IMR-90 (cell line): Measurements from ENCODE around the gene OR51A2. TPM values are rescaled to one million over a fixed set of nuclear protein-coding genes. Genes with fewer than 3 reads are reported as not detected.
A peak's percentile ranks its signal among the peaks of the same experiment; 100 is the strongest.

Source experiments
- ATAC-seq: fragments of 200-7000 bp; cut with Tn5 transposase; 2 replicates; pipeline ENCODE4 v1.9.1; 2020; ENCODE audit warnings: low read depth, mild to moderate bottlenecking, moderate library complexity
- BruUV-seq: library from RNA; stranded (reverse); fragments of 400-500 nt; replicated peaks from 2 replicates; lab custom pipeline; 2021; lab: Mats Ljungman, UMichigan
- CTCF ChIA-PET: fragments of 300-600 bp; formaldehyde crosslinking; extraction: SDS; loops from one replicate; lab custom pipeline; 2021; ENCODE audit warnings: antibody characterized with exemption; lab: Yijun Ruan, JAX
- POLR2A ChIA-PET: fragments of 300-600 bp; sonication (Branson Sonifier 250); formaldehyde crosslinking; loops from one replicate; lab custom pipeline; 2022; ENCODE audit warnings: antibody characterized with exemption; ENCODE audit not compliant: unreplicated experiment; lab: Charles Lee
- DNase-seq: peaks from one replicate; pipeline ENCODE4 v3.0.0; 2013
- H2AFZ ChIP-seq: replicated peaks from 2 replicates; pipeline ENCODE3; 2013; ENCODE audit warnings: low read length, mild to moderate bottlenecking; ENCODE audit not compliant: poor library complexity
- H2AK5ac ChIP-seq: 2 replicates; pipeline ENCODE4 v1.6.1; 2013; ENCODE audit warnings: low read depth, low read length, inconsistent platforms
- H2AK9ac ChIP-seq: replicated peaks from 2 replicates; pipeline ENCODE3; 2013; ENCODE audit warnings: mild to moderate bottlenecking, low read depth, low read length, moderate library complexity; ENCODE audit not compliant: poor library complexity
- H2BK120ac ChIP-seq: 2 replicates; pipeline ENCODE4 v1.6.1; 2013; ENCODE audit warnings: low read depth, low read length, inconsistent platforms
- H2BK15ac ChIP-seq: 3 replicates; pipeline ENCODE4 v1.6.1; 2013; ENCODE audit warnings: low read depth, low read length, inconsistent platforms
- H2BK20ac ChIP-seq: 2 replicates; pipeline ENCODE4 v1.6.1; 2013; ENCODE audit warnings: low read depth, mild to moderate bottlenecking, inconsistent platforms, low read length, moderate library complexity
- H2BK5ac ChIP-seq: 2 replicates; pipeline ENCODE4 v1.6.1; 2013; ENCODE audit warnings: mild to moderate bottlenecking, low read depth, low read length, inconsistent platforms; ENCODE audit not compliant: poor library complexity, severe bottlenecking
- H3K14ac ChIP-seq: replicated peaks from 2 replicates; pipeline ENCODE4 v1.6.1; 2013; ENCODE audit warnings: low read depth, low read length, inconsistent platforms
- H3K18ac ChIP-seq: 2 replicates; pipeline ENCODE4 v1.6.1; 2013; ENCODE audit warnings: low read depth, low read length, control low read depth
- H3K23ac ChIP-seq: 2 replicates; pipeline ENCODE4 v1.6.1; 2013; ENCODE audit warnings: low read depth, low read length, inconsistent platforms
- H3K27ac ChIP-seq: 2 replicates; pipeline ENCODE4 v1.5.1; 2013; ENCODE audit warnings: mild to moderate bottlenecking, control low read depth, low read length; ENCODE audit not compliant: insufficient read depth
- H3K27me3 ChIP-seq: 2 replicates; pipeline ENCODE4 v1.6.1; 2013; ENCODE audit warnings: low read length; ENCODE audit not compliant: control insufficient read depth, insufficient read depth
- H3K36me3 ChIP-seq: 2 replicates; pipeline ENCODE4 v1.6.1; 2013; ENCODE audit warnings: low read length, mixed read lengths; ENCODE audit not compliant: control insufficient read depth, insufficient read depth
- H3K4ac ChIP-seq: 2 replicates; pipeline ENCODE4 v1.6.1; 2013; ENCODE audit warnings: low read depth, low read length, inconsistent platforms
- H3K4me1 ChIP-seq: 2 replicates; pipeline ENCODE4 v1.6.1; 2013; ENCODE audit warnings: low read length, mixed read lengths; ENCODE audit not compliant: control insufficient read depth, insufficient read depth
- H3K4me2 ChIP-seq: 2 replicates; pipeline ENCODE4 v1.6.1; 2013; ENCODE audit warnings: low read depth, mild to moderate bottlenecking, control low read depth, low read length, moderate library complexity
- H3K4me3 ChIP-seq: 2 replicates; pipeline ENCODE4 v1.5.1; 2013; ENCODE audit warnings: low read depth, mild to moderate bottlenecking, control low read depth, low read length, moderate library complexity; ENCODE audit not compliant: insufficient read depth
- H3K56ac ChIP-seq: 2 replicates; pipeline ENCODE4 v1.6.1; 2013; ENCODE audit warnings: low read length, inconsistent platforms; ENCODE audit not compliant: insufficient read depth; ENCODE audit errors: extremely low read depth
- H3K79me1 ChIP-seq, 2 experiments: 2 replicates each; pipeline ENCODE4 v1.6.1; 2013; ENCODE audit warnings: low read length in 2 of 2, inconsistent platforms in 1 of 2, low read depth in 1 of 2
- H3K9ac ChIP-seq: 2 replicates; pipeline ENCODE4 v1.6.1; 2013; ENCODE audit warnings: low read depth, low read length, control low read depth
- H3K9me1 ChIP-seq: 2 replicates; pipeline ENCODE4 v1.6.1; 2013; ENCODE audit warnings: low read length, inconsistent platforms; ENCODE audit not compliant: insufficient read depth
- H3K9me3 ChIP-seq: 2 replicates; pipeline ENCODE4 v1.6.1; 2013; ENCODE audit warnings: low read length; ENCODE audit not compliant: control insufficient read depth, insufficient read depth
- H4K20me1 ChIP-seq: 2 replicates; pipeline ENCODE4 v1.6.1; 2013; ENCODE audit warnings: low read length, inconsistent platforms; ENCODE audit not compliant: insufficient read depth
- H4K5ac ChIP-seq: 2 replicates; pipeline ENCODE4 v1.6.1; 2013; ENCODE audit warnings: mild to moderate bottlenecking, low read depth, low read length, control low read depth
- H4K8ac ChIP-seq, 2 experiments: 2 replicates each; pipeline ENCODE4 v1.6.1; 2013; ENCODE audit warnings: low read depth in 2 of 2, low read length in 2 of 2, control low read depth in 1 of 2, inconsistent platforms in 1 of 2
- H4K91ac ChIP-seq: 2 replicates; pipeline ENCODE4 v1.6.1; 2013; ENCODE audit warnings: low read depth, low read length, inconsistent platforms; ENCODE audit not compliant: insufficient read depth
- FOS ChIP-seq: fragments of 150-350 bp; IDR thresholded peaks from 2 replicates; pipeline ENCODE4 v1.6.1; 2016; ENCODE audit warnings: low read depth, low read length
- MAFK ChIP-seq: IDR thresholded peaks from 2 replicates; pipeline ENCODE4 v1.6.1; 2012; ENCODE audit warnings: low read depth, low read length, improper control_type of control experiment
- MXI1 ChIP-seq: IDR thresholded peaks from 2 replicates; pipeline ENCODE4 v1.6.1; 2012; ENCODE audit warnings: low read depth, mild to moderate bottlenecking, low read length, moderate library complexity, borderline replicate concordance
- NFE2L2 ChIP-seq: fragments of 150-350 bp; IDR thresholded peaks from 2 replicates; pipeline ENCODE4 v1.6.1; 2016; ENCODE audit warnings: low read depth, mild to moderate bottlenecking, low read length
- POLR2A ChIP-seq: IDR thresholded peaks from 2 replicates; pipeline ENCODE4 v1.6.1; 2012; ENCODE audit warnings: mild to moderate bottlenecking, low read depth, low read length
- SMC3 ChIP-seq: fragments of 150-350 bp; IDR thresholded peaks from 2 replicates; pipeline ENCODE4 v1.6.1; 2016; ENCODE audit warnings: low read depth, mild to moderate bottlenecking, antibody characterized with exemption, low read length, moderate library complexity
- dilution Hi-C: fragments of 300-500 bp; cut with HindIII; formaldehyde crosslinking; loops from one replicate; pipeline ENCODE4 v1.14.3; 2018; ENCODE audit warnings: low sequenced_read_pairs; ENCODE audit not compliant: unreplicated experiment
- in situ Hi-C: fragments of 300-500 bp; cut with MboI; formaldehyde crosslinking; loops from 3 replicates; pipeline ENCODE4 v1.14.3; 2019; ENCODE audit warnings: low sequenced_read_pairs, inconsistent platforms, mixed read lengths
- intact Hi-C: fragments of 100-400 bp; cut with micrococcal nuclease; formaldehyde crosslinking; loops from 2 replicates; pipeline ENCODE4 v1.10.0; 2022
- polyA plus RNA-seq, 3 experiments: library from polyadenylated mRNA; depleted of rRNA; stranded (reverse); fragments of >200 nt; gene quantifications; 2 replicates each; pipeline ENCODE4 v1.2.3, GENCODE V29; 2012; ENCODE audit warnings: low replicate concordance in 1 of 3
- total RNA-seq: library from RNA; depleted of rRNA; stranded (reverse); fragments of >200 nt; gene quantifications from 2 replicates; pipeline ENCODE4 v1.2.3, GENCODE V29; 2012

OR51A2 gene
- total and polyA plus RNA-seq, 2 of the 4 experiments (the other 2 are of a cell fraction) = not detected

DNA sequence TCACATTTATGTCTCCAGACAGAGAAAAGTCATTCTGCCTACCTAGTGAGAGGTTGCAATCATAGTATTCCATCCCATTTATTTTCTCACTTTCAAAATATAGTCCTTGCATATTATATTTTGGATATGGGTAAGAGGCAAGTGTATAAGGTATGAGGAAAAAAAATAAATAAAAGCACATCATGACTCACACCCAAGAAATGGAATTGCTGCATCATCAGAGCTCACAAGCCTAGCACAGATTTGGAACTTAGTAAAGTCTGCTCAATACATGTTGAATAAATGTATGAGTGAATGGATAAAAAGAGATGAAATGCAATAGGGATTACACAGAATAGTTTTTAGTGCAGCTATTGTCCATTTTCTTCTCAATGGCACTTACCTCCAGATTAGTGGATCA, 28.9 kb downstream of the OR51A2 start:
- no peak overlapping the region for H2BK20ac ChIP-seq
- H2BK15ac ChIP-seq = no peak overlapping the region
- H4K5ac ChIP-seq = no peak overlapping the region
- dilution Hi-C loops (no loop called here), in situ Hi-C loops (no loop called here), intact Hi-C loops (no loop called here)
- TF ChIP-seq MAFK (peak; percentile 60), NFE2L2 (0 out of 2 replicates have a peak, but pooled peaks have one; percentile 26), SMC3 (no peak), FOS (0 out of 2 replicates have a peak, but pooled peaks have one; percentile 14), MXI1 (no peak), POLR2A (no peak)
- no peaks in the 10 kb centered on the region for H3K36me3 ChIP-seq
- H2BK5ac ChIP-seq = no peak overlapping the region
- H2BK120ac ChIP-seq = no peak overlapping the region
- no peak overlapping the region for H3K23ac ChIP-seq
- DNase-seq (peak; percentile 47), ATAC-seq (peak; percentile 72)
- POLR2A ChIA-PET = no interaction called here
- H3K27ac ChIP-seq = no peak overlapping the region
- H3K9me3 ChIP-seq = no peaks in the 10 kb centered on the region
- H3K4me1 ChIP-seq = no peaks in the 10 kb centered on the region; the same call in 1 of the 2 replicates
- no peak overlapping the region for H3K9ac ChIP-seq
- H4K91ac ChIP-seq = no peak overlapping the region
- no peak overlapping the region for H3K4me3 ChIP-seq
- no peak overlapping the region for H2AK9ac ChIP-seq
- no peak overlapping the region for H3K56ac ChIP-seq
- H3K18ac ChIP-seq = no peak overlapping the region
- H3K79me1 ChIP-seq = no peaks in the 10 kb centered on the region
- BruUV-seq = no TSS peak
- no peaks in the 10 kb centered on the region for H3K27me3 ChIP-seq
- no peaks in the 10 kb centered on the region for H3K9me1 ChIP-seq
- no peak overlapping the region for H4K8ac ChIP-seq
- H2AK5ac ChIP-seq = no peak overlapping the region
- CTCF ChIA-PET = no interaction called here
- H3K14ac ChIP-seq = no peak overlapping the region
- H2AFZ ChIP-seq = no peak overlapping the region
- H3K4me2 ChIP-seq = no peak overlapping the region
- H3K4ac ChIP-seq = no peak overlapping the region
- H4K20me1 ChIP-seq = no peaks in the 10 kb centered on the region
